NCI-H1436 (cell line): ENCODE measurements around the gene BLMH.
A peak's percentile ranks its signal among the peaks of the same experiment; 100 is the strongest.

Experiments used
- DNase-seq: peaks from one replicate; lab custom pipeline; 2025; lab: John Stamatoyannopoulos, UW

Gene BLMH, protein sequence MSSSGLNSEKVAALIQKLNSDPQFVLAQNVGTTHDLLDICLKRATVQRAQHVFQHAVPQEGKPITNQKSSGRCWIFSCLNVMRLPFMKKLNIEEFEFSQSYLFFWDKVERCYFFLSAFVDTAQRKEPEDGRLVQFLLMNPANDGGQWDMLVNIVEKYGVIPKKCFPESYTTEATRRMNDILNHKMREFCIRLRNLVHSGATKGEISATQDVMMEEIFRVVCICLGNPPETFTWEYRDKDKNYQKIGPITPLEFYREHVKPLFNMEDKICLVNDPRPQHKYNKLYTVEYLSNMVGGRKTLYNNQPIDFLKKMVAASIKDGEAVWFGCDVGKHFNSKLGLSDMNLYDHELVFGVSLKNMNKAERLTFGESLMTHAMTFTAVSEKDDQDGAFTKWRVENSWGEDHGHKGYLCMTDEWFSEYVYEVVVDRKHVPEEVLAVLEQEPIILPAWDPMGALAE

DNA sequence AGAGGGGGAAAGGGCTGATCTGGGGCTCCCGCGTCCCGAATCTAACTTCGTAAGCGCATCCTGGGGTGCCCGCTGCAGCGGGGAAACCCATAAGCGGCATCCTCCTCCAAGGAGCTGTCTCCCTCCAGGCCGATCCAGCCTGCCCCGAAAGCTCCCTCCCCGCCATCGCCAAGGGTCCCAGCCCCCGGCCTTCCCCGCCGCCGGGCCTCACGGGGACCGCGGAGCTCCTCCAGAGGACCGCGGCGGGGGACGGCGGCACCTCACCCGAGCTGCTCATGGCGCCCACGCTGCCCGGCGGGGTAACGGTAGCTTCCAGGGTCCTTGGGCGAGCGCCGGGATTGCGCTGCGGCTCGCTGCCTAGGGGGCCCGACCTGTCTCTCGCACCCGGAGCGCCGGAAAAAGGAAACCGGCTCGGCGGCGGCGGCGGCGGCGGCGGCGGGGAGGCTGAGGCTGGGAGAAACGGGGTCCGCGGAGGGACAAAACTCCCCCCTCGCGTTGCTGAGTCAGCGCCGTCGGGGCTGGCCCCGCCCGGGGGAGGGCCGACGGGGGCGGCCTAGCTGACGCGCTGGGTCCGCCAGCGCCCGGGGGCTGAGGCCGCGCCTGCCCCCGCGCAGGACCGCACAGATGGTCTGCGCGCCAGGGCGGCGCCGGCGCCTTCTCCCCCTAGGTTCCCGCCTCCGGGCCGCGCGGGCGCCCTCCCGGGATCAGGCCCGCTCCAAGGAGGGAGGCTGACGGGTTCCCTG is at the start of gene BLMH:
BLMH (minus strand) TSS at position 402 of the 743 bp plus-strand sequence; CDS start at position 277, 125 bp downstream.
- DNase-seq, result peak; percentile 79

DNA sequence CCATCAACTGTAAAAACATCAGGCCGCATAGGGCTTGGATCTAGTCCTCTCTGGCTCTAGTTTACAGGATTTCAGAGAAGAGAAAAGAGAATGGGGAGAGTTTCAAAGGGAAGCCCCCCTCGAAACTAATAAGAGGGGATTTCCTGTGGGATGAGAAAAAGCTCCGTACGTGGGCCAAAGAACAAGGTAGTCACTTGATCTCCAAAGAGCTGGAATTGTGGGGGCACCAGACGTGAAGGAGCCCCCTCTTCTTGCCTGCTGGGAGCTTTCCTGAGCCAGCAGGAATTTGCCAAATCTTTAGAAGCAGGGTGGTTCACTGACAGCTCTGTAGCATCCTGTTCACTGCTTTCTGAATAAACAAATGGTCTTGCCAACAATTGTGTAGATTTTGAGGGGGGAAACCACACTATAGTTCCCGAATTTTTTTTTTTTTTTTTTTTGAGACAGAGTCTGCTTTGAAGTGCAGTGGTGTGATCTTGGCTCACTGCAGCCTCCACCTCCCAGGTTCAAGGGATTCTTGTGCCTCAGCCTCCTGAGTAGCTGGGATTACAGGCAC is 49.1 kb upstream of the BLMH start:
- DNase-seq, result no peak

DNA sequence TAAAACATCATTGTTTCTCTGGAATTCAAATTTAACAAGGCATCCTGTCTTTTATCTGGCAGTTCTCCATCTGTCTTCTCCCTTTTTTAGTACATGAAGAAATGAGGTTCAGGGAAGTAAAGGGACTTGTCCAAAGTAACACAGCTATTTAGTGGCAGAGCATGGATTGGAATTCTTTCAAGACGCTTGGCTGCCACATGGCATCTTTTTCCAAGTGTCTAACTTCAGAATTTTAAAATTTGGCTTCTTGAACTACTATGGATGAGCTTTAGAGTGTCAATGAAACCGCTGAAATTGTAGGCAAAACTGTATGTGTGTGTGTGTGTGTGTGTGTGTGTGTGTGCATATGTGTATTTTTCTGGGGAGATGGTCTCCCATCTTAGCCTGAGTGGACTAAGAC is 47.3 kb upstream of the BLMH start:
- DNase-seq, result no peak

DNA sequence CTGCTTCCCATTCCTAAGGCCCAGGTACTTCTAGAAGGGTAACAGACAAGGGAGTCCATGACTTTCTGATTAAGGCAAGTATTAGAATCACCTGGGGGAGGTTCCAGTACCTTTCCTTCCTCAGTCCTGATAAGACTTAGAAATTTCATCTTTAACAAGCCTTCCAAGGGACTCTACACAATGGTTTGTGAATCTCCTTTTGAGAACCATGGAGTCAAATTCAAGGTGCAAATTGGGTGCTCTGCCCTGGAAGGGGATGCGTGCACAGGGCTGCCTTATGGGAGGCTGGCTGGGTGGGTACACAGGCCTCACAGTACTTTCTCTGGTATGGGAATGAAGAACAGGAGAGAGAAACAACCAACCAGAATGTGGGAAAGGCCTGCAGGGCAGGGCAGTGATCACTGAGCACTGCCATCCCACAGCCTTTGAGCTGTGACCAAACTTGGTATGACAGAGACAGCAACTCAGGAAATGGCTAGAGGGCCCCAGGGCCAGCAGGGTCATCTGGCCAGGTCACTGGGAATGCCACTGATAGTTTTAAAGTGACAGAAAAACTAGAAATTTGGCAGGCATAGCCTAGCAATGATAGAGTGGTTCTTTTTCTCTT is 45.8 kb upstream of the BLMH start:
- DNase-seq, result no peak

DNA sequence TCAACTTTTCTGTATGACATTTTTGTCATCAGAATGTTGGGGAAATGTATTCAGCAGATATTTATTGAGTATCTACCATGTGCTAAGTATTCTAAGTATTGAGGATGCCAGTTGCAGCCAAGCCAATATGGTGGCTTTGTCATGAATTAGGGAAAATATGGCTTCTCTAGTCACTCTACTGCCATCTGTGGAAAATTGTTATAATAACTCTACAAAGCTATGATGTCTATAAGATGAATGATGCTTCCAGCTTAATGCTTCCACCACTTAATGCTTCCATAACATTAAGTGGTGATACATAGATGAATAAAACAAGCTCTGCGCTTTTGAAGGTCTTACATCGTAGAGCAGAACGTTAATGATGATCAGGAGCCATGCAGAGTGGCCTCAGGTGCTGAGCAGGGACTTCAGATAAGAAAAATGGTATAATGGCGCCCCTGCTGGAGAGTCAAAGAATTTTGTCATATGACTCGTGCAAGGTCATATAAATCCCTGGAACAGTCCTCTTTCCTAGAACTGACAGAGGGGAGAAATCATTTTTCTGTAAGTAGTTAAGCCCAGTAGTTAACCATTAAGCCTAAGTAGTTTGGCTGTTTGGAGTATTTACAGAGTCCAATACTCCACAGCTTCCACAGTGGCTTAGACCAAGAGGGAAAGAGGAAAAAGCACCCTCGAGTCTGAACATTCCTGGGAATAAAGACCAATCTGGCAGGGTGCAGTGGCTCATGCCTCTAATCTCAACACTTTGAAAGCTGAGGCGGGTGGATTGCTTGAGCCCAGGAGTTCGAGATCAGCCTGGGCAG is 44.8 kb upstream of the BLMH start:
- peak; percentile 65 for DNase-seq

DNA sequence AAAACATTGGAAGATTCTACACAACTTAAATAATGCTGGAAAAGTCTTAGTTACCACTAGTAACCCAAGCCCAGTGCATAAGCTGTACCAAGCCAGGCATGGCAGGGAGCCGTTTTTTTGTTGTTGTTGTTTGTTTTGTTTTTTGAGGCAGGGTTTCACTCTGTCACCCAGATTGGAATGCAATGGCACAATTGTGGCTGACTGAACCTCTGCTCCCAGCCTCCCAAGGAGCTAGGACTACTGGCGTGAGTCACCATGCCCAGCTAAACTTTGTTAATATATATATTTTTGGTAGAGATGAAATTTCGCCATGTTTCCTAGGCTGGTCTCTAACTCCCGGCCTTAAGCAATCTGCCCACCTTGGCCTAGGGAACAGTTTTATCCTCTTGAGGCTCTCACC is 42.7 kb upstream of the BLMH start:
- DNase-seq, result no peak

DNA sequence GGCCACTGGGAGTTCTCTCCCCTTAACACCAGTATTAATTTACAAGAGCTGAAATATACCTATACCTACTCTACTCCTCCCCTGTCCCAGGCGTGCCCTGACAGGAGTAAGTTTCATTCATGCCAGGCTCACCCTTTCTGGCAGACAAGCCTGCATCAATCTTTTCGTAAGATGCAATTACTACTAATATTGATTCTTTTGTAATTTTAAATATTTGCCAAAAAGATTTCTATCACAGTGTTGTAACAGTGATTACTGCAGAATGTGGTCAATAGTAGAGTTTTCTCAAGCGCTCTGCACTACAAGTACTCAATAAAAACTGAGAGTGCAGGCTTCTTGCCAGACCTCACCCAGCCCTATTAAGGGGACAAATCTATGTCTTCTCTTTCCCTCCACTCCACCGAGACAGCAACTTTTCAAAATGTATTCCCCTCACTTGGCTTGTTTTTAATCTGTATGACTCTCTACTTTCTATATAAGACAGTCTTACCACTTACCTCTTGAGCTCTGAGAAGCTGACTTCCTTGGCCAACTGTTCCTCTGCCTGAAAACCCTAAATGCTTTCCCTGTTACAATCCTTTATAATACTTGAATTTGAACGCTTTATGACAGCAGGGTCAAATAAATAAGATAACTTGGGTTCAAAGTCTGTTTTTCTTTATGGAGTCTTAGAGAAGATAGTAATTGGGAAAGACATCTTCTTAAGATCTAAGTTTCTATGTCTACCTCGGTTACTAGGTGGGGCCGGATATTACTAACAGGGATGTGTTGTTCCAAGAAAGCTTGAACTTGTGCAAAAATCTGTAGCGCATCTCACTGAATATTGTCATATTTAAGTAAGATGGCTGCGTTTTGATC is 42.0 kb upstream of the BLMH start, which contains the start of gene TMIGD1:
TMIGD1 (minus strand) TSS at position 555 of the 858 bp plus-strand sequence. CDS start 1,924 bp downstream, outside the sequence.
- DNase-seq, result no peak

DNA sequence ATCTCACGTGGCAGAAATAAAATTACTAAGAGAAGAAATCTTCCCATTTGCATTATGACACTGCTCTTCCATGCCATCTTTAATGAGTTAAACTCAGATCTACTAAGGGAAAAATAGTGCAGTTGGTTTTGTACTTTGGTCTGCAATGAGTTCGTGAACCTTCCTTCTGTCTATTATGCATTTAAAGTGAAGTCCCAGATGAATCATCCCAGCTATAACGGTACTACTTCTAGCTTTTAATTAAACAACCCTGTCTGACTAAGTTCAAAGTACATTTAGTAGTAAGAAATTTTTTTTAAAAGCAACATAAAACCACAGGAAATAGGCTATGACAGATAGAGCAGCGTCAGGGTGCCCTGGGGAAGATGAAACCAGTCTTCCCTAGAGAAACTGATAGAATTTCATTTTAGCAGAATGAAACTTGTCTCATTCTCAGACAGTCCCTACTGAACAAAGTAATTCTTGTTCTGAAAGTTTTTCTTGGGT is 40.4 kb upstream of the BLMH start:
- DNase-seq, result no peak

DNA sequence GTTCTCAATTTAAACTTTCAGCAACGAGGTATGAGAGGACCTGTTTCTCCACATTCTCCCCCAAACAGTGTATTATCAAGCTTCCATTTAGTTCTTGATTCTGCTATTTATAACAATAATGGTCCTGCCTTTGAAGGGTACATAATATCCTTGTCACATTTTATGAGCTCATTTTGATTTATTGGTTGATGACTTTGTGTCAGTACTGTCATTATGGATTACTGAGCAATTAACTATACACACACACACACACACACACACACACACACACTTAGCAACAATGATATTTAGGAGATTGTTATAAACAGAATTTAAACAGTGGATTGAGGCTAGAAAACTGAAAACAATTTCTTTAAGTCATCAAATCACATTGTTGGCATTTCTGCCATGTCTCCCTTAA is 35.1 kb upstream of the BLMH start:
- peak; percentile 55 for DNase-seq

DNA sequence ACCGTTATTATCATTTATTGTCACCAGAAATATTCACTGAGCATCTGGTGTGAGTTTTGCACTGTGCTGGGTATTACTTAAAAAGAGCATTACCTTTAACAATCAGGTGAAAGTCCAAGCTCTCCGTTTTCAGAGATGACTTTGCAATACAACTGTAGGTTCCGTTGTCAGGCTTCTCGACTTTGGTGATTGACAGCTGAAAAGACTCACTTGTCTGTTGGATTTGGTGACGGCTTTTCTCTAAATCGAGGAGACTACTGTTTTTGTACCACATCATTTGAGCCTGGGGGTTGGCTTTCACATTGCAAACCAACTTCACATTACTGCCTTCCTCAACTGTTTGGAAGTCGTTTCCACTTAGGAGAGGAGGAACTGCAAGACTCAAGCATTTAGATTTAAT is 33.0 kb upstream of the BLMH start:
- no peak for DNase-seq

DNA sequence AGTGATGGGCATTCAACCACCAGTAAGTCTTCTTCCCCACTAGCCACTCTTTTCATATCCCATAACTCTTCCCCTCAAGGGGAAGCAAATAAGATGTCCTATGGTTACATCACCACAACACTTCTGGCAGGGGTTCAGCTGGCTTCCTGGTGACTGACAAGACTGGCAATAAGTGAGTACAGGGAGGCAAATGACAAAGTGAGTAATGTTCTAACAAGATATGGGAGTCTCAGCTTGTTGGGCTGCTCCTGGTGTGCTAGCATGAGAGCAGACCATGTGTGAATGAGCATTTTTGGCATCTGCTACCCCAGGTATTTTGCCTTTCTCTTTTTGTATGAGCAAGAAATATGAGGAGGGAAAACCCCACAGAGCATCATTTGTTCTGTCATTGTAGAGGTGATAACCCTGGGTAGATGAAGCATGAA is 32.2 kb upstream of the BLMH start:
- no peak for DNase-seq

DNA sequence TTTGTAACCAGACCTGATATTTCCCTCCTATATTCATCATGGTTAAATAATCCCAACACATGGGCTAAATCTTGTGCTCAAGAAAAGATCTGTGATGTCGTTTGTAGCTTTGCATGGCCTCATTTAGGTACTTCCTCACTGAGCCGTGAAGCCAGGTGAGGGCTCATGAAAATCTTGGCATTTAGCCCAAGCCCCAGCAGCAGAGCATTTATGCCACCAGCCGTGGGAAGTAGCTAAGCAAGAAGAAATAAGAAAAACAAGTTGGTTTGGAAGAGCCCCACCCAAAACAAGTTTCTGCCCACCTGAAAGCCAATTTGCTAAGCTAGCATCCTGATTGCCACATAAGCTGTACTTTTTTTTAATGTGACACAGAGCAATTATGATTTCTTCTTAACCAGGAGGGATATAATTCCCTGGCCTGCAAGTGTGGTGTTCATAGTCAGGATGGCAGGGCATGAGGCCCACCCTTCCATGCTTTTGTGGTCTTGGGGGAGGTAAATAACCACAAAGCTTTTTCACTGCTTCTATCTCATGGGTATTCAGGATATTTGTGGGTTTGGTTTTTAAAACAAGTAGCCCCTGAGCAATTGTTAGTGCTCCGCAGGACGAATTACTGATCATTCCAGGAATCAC is 31.6 kb upstream of the BLMH start:
- DNase-seq, result peak; percentile 32

DNA sequence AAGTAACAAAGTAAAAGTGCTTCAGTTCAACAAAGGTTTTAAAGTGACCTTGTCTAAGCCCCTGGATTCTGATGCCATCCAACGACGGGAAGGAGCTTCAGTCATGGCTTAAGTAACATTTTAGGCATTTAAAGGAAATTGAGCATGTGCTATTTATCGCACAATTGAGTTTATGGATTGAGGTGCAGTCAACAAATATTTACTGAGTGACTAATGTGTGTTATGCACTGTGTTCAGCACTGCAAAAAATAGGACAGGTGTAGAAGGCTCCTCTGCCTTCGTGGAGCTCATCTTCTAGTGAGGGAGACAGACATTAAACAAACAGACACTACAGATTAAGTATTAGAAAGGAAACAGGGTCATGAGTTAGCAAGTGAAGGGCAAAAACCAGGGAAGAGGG is 29.6 kb upstream of the BLMH start:
- no peak for DNase-seq

DNA sequence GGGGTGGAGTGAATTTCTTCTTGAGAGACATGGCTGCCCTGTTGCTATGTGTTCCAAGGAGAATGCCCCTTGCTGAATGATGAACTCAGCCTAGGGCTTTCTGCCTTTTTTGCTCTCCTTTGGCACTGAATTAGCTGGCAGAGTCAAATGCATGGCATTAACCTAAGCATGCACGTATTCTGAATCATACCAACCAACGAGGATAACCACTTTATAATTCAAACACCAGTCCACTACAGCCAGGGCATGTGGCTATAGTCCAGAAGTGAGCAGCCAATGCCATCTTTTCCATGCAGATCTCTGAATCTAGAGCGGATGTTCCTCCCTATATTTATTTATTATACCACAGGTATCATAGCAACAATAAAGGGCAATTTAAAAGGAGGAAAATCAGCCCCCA is 26.4 kb upstream of the BLMH start:
- peak; percentile 11 for DNase-seq

DNA sequence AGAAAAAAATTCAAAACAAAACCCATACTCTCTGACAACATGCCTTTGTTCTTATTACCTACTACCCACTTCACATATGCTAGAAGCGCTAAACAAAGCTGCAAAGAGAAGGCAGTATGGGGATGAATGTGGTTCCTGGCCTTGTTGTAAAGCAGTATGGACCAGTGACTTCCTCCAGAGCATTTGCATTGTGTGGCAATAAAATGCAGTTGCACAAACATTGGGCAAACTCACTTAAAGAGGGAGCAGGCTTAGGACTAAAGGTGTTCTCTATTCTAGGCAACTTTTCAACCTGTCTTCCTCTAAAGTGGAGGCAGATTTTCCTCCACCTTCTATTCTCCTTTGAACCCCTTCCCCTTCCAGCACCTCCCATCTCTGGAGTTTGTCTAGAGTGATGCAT is 25.0 kb upstream of the BLMH start:
- DNase-seq, result no peak

DNA sequence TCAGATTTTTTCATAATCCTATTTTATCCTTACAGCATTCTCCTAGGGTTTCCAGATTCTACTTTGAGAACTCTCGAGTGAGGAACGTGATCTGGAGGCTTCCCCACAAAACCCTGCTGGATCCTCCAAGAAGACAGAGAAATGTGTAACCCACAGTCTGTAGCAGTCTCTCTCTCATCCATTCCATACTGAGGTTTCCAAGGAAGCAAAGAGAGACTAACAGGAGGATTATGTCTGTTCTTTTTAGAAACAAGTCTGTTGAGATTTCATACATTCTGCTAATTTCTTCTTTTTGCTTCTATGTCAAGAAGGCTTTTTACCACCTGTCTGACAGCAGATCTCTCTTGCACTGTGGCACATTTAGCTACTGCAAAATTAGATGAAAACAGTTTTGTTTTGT is 23.4 kb upstream of the BLMH start:
- no peak for DNase-seq

DNA sequence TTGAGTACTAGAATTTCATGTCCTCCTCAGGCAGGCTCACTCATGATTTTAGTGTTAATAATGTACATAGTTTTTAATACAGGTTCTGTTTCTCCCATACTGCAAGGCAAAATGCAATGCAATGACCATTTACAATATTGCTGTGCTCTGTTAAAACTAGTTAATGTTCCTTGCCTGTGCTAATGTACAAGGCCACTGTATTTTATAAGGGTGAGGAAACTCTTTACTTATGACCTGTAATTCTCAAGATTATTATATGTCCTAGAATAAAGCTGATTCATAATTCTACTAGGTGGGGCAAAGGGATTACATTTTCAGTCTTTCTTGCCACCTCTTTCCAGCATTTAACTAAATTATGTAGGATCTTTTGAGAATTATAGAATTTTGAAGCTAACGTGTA is 22.7 kb upstream of the BLMH start:
- DNase-seq, result no peak

DNA sequence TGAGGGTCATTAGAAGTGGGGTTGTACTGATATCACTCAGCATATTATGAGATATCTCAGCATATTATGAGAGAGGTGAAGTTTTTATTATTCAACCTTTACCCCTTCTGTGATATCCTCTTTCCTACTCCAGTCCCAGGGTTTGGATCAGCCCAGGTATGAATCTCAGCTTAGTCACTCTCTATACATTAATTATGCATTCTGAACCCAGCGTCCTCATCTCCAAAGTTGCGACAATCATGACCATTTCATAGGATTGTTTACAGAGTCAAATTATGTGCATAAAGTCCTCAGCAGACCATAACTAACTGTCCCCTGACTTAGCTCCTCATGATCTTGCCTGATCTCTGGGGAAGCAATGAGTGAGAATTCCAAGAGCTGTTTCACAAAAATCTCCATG is 20.5 kb upstream of the BLMH start:
- DNase-seq, result no peak

DNA sequence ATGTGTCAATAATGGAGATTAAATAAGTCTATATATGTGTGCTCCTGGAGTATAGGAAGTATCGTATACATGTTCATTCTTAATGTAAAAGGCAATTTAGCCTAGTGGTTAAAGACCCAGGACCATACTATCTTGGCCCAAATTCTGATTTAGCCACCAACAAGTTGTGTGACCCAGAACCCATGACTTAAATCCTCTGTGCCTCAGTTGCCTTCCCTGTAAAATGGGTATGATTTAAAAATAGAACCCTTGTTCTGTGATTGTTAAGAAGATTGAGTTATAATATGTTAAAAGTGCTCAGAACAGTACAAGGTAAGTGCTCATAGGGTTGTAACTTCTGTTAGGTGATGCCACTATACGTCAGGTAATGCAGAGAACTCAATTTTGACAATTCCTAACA is 18.8 kb upstream of the BLMH start:
- DNase-seq, result no peak

DNA sequence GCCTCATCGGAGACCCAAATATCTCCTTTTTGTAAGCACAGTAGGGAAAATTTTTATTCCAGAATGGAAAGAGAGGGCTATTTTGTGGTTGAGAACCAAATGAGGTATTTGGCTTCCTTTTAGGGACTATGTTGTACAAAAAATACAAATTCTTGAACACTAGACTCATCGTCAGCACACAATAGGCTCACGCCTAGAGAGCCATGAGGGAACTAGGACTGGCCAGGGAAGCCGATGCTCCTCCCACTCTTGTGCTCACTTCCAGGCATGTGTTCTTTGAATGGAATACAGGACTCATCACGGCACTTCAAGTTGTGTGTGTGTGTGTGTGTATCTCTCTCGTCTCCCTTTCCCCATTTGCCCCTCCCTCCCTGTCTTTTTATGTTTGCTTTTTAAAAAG is 17.8 kb upstream of the BLMH start:
- no peak for DNase-seq
